ENCODE data around the gene HIVEP3. TPM values are rescaled to one million over a fixed set of nuclear protein-coding genes. Genes with fewer than 3 reads are reported as not detected.
A peak's percentile ranks its signal among the peaks of the same experiment; 100 is the strongest.

Gene HIVEP3
- total RNA-seq, 2 donors from 2014 or later = 4.7 to 5.8 TPM

DNA sequence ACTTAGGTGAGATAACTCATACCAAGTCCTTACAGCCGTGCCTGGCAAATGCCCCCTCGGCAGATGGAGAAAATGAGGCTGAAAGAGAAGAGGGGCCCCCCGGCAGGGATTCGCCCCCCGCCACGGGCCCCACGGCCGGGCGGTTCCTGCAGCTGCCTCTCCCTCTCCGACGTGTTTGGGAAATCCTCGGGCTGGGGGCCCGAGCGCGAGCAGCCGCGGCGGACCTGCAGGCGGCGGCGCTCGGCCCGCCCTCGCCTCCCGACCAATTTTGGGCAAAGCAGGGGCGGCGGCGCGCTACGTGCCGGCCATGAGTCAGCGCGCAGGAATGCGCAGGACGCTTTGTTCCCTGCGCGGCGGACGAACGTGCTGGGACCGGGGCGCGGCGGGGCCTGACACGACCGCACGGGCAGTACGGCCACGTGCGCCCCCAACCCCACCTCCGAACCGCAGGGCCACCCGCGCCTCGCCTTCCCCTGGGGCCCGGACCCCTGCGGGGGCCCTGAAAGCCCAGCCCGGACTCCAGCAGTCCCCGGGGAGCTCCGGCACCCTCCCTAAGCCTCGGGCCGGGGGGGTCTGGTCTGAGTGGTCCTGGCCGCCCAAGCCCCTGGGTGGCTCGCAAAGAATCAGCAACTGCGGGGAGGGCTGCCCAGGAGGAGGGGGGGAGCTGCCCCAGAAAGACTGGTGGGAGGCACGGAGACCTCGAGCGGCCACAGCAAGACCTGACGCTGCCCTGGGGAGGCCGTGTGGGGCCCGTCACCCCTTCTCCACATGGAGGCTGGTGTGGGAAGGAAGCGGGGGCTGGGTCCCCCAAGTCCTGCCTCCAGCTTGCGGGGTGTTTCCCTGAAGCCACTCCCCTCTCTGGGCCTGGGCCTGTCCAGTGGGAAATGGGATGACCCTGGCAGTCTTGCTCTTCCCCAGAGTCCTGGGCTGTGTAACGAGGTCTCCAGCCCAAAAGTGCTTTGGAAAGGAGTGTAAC, 422.4 kb downstream of the HIVEP3 start:
- Histone ChIP-seq H3K4me1 (peaks cover 0 to 68% of the 10 kb centered on the region in 2 donors), H3K36me3 (no peaks in the 10 kb centered on the region), H3K27ac (peak overlapping the region; percentile 91 to 98), H3K27me3 (no peaks in the 10 kb centered on the region), H3K9me3 (no peaks in the 10 kb centered on the region), H3K4me3 (peak overlapping the region; percentile 5 to 41)
- DNase-seq (ENCODE audit: low spot score) = peak; percentile 93
- TF ChIP-seq, protein P1, sequence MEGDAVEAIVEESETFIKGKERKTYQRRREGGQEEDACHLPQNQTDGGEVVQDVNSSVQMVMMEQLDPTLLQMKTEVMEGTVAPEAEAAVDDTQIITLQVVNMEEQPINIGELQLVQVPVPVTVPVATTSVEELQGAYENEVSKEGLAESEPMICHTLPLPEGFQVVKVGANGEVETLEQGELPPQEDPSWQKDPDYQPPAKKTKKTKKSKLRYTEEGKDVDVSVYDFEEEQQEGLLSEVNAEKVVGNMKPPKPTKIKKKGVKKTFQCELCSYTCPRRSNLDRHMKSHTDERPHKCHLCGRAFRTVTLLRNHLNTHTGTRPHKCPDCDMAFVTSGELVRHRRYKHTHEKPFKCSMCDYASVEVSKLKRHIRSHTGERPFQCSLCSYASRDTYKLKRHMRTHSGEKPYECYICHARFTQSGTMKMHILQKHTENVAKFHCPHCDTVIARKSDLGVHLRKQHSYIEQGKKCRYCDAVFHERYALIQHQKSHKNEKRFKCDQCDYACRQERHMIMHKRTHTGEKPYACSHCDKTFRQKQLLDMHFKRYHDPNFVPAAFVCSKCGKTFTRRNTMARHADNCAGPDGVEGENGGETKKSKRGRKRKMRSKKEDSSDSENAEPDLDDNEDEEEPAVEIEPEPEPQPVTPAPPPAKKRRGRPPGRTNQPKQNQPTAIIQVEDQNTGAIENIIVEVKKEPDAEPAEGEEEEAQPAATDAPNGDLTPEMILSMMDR (IDR thresholded peaks at IDR 0.05) = peak in 1 of 2 donors; percentile 20

- Histone ChIP-seq H3K4me1 (peaks cover 0 to 69% of the 10 kb centered on the region in 2 donors), H3K27ac (peak overlapping the region; percentile 91 to 98), H3K27me3 (no peaks in the 10 kb centered on the region), H3K9me3 (no peaks in the 10 kb centered on the region), H3K4me3 (peak overlapping the region; percentile 5 to 41), H3K36me3 (no peaks in the 10 kb centered on the region)
- TF ChIP-seq, protein P1 (IDR thresholded peaks at IDR 0.05) = no peak
- no peak for DNase-seq (ENCODE audit: low spot score)
Observed at GRCh38 chr1:41495210-41495948, 423.3 kb downstream of the HIVEP3 start.

DNA sequence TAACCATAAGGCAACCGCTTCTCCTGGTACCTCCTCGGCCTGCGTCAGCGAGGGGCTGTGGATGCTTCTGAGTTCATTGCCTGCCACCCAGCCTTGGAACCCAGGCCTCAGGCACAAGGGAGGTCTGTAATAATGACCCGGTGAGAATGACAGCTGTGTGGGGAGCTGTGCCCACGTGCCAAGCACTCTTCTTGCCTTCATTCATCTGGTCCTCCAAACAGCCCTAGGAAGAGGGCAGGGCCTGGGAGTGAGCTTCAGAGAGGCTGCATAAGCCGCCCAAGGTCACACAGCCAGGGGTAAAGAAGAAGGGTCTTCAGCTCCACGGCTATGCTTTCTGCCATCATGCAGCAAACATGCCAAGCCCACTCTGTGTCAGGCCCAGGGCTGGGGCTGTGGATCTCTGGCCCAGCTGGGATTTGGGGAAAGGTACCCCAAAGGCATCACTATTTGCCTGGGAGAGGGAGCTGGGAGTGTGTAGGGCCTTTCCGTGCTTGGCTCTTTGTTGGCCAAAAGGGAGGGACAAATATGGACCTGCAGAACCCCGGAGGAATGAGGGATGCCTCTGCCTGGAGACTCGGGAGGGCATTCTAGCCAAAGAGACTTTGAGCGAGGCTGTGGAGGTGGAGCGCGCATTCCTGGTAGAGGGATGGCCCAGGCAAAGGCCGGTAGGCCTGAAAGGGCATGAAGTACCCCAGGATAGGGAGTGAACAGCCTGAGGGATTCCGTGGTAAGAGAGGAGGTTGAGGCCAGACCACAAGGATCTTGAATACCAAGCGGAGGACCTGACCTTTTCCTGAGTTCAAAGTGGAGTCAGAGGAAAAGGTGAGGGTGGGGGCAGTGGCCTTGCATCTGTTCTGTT, 424.1 kb downstream of the HIVEP3 start:
- Histone ChIP-seq H3K4me1 (peaks cover 0 to 63% of the 10 kb centered on the region in 2 donors), H3K9me3 (no peaks in the 10 kb centered on the region)

DNA sequence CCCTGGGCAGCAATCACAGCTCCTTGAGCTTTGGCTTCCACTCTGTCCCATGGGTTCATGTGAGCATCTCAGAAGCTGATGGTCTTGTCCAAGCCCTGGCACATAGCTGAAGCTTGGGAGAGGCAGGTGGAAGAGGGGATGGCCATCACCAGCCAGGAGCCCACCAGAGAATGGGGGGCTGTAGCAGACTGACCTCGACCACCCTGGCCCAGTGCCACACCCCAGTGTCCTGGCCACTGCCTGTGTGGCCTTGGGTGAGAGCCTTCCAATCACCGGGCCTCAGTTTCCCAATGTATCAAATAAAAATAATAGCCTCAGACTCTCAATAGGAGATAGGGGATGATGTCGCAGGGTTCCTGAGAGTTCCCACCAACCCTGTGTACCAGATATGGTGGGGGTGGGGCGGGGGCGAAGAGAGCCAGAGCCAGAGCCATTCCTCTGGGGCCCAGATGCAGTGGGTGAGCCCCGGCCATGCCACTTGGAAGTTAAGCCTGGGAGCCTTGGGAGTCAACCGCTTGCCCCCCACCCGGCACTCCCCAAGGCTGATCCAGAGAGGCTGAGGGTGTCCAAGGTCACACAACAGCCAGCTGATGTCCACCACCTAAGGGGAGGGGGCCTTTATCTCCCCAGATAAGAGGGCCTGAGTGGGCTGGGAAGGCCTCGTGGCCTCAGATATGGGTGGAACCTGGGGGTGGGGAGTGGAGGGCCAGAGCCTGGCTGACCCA, 424.9 kb downstream of the HIVEP3 start:
- H3K36me3 ChIP-seq = no peaks in the 10 kb centered on the region
- peaks cover 0 to 55% of the 10 kb centered on the region in 2 donors for H3K4me1 ChIP-seq
- H3K4me3 ChIP-seq = no peak overlapping the region
- peak overlapping the region; percentile 42 to 98 for H3K27ac ChIP-seq
- no peaks in the 10 kb centered on the region for H3K9me3 ChIP-seq
- no peak for DNase-seq (ENCODE audit: low spot score)
- H3K27me3 ChIP-seq = no peaks in the 10 kb centered on the region
- TF ChIP-seq, protein P1 (IDR thresholded peaks at IDR 0.05) = no peak

More for the DNA sequence above, 424.1 kb downstream of the HIVEP3 start:
- DNase-seq (ENCODE audit: low spot score) = no peak
- no peaks in the 10 kb centered on the region for H3K27me3 ChIP-seq
- no peaks in the 10 kb centered on the region for H3K36me3 ChIP-seq
- no peak overlapping the region for H3K4me3 ChIP-seq
- TF ChIP-seq, protein P1 (IDR thresholded peaks at IDR 0.05) = no peak
- H3K27ac ChIP-seq = peak overlapping the region; percentile 91 to 98

All from right atrium auricular region (tissue), 2 donors.